IPS DF 4.7 (cell line): ENCODE results near the gene ZNF423.

Source experiments
- DNase-seq: peaks from one replicate; pipeline ENCODE4 v3.0.0-alpha.2; 2013; ENCODE audit warnings: low spot score; ENCODE audit errors: extremely low read depth

ZNF423 gene

DNA sequence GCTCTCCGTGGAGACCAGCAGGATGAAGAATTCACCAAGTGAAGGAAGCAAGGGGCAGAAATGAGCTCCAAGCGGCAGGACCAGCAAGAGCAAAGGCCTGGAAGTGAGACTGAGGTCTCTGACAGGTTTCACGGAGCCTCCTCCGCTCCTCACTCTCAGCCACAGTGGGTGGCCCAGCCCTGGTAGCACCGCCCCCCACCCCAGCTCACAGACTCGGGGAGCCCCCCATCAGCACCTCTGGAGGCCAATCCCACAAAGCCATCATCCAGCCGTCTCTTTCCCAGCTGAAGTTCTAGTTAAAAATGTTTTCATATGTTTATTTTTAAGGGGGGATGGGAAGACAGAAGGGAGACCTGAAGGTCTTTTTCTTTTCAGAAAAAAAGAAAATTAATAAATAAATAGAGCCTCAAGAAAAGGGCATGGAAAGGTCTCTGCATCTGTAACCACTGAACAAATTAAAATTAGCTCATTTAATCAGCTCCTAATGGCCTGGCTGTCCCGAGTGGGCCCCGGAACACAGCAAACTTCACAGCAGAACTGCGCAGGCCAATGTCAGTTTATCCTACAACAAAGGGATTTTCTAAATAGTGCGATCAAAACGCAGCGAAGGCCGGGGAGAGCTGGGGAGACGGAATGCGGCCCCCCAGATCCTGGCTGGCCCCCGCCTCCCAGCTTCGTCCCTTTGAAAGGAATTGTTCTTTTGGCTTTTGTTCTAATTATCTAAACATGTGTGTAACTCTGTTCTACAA is 190.3 kb downstream of the ZNF423 start:
- DNase-seq, result no peak

- no peak for DNase-seq
Observed at GRCh38 chr16:49664221-49665215, 191.4 kb downstream of the ZNF423 start.

DNA sequence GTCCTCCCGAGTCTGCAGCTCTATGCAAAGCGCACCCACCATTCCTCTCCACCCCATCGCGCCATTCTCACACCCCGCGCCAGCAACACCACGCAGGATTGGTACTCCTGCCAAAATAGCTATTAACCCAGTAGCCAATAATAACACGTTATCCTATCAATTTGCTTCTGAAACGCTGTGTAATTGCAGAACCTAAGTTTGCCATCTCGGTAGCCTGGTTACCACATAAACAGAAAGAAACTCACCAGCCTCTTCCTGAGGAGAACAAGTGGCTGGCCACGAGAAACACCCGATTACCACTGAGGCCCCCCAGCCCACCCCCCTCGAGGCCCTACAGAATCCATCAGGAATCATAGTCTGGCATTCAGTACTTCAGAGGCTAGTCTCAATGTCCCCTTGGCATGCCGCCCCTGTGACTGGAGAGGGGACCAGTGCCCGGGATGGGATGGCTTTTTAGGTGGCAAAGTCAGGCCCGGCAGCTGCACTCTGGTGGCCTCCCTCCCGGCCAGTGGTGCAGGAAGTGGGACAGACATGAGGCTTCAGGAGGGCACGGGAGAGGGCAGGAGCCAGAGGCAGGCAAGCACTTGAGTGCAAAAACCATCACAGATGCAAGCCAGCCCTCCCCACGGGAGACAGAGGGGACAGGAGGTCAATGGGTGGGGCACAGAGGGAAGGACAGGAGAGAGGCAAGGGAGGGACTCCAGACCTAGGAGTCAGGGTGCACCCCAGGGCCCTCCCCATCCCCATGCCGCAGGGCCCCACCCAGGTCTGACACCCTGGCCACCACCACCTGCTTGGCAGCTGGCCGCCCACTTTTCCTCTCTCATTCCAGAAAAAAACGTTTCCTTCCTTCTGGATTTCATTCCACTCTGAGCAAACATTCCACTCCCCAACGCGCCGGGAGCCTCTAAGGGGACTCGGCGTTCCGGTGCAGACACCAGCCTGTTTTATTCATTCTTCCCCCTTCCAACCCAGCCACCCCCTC is 192.5 kb downstream of the ZNF423 start:
- no peak for DNase-seq

GRCh38 chr16:49662569-49662968 is 193.3 kb downstream of the ZNF423 start:
- DNase-seq, result no peak

DNA sequence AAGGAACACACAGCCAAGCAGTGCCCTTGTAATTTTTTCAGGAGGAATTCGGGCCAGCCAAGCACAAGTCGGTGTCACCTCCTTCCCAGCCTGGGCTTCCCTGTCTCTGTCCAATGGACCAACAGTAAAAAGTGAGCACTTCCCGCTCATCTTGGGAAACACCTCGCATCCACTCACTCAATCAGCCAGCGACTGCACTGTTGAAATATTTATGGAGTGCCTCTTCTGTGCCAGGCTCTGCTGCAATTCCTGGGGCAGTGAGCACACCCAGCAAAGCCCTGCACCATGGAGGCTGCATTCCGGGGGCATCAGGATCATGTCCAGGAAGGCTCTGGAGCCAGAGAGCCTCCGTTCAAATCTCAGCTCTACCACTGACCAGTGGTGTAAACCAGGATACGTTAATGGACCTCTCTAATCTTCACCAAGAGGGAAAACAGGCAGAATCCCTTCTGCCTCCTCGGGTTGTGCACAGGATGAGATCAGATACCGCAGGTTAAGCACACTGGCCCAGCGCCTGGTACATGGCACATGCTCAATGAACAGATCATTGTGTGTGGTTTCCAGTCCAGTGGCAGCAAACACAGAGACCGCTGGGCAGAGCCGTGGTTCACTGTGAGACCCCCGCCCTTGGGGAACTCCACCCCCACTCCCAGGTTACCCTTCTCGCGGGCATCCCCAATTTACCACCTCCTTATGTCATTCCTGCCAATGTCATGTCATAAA is 194.3 kb downstream of the ZNF423 start:
- DNase-seq, result no peak

- DNase-seq, result no peak
Observed at GRCh38 chr16:49660626-49661025, 195.3 kb downstream of the ZNF423 start.

GRCh38 chr16:49659356-49659755 is 196.6 kb downstream of the ZNF423 start:
- no peak for DNase-seq

DNA sequence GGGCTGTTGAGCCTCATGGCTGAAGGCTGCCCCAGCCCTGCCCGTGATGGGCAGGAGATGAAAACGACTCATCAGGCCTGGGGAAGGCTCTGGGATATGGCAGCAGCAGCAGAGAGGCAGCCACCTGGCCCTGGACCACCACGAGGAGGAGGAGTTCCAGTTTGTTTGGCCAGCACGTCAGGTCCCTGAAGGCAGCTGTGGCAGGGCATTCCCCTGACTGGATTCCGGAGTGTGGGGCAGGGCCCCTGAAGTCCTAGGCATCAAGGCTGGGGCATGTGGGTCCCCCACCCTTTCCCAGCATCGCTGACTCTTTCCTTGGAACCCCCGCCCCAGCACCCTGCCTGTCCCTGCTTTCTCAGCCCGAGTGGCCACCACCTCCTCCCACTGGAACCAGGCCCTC is 197.4 kb downstream of the ZNF423 start:
- DNase-seq, result no peak

DNA sequence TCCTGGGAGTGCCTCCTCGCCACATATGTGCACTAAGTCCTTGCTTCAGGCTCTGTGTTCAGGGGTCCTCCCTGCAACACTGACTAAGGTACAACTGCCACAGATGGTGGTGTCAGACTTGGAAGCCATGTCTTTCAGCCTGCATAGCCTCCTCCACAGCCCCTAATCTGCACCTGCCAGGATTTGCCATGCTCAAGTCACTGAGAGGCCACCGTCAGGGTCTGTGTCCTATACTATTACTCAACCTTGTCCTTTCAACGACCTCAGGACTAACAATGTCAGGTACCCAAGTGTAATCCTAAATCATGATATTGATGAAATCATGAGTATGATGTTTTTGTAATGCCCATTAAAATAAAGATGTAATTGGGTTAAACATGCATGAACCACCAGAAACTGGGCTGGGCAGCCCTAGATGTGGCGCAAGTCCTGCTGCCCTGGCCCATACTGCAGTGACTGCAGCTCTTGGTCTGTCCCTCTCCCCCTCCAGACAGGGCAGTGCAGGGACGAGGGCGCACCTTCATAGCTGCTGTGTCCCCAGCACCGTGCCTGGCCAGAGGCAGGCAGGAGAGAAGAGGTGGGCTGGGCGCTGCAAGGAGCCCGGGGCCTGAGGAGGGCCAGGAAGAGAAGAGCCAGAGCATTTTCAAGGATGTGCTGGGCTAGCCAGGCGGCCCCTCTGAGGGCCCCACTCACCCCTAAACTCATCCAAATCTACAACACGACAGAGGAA is 198.0 kb downstream of the ZNF423 start:
- DNase-seq, result no peak

GRCh38 chr16:49654425-49654824 is 201.5 kb downstream of the ZNF423 start:
- no peak for DNase-seq

- no peak for DNase-seq
Observed at GRCh38 chr16:49653577-49653976, 202.3 kb downstream of the ZNF423 start.

GRCh38 chr16:49653173-49653570 is 202.7 kb downstream of the ZNF423 start:
- no peak for DNase-seq

- DNase-seq, result no peak
Observed at GRCh38 chr16:49652456-49653172, 203.3 kb downstream of the ZNF423 start.

DNA sequence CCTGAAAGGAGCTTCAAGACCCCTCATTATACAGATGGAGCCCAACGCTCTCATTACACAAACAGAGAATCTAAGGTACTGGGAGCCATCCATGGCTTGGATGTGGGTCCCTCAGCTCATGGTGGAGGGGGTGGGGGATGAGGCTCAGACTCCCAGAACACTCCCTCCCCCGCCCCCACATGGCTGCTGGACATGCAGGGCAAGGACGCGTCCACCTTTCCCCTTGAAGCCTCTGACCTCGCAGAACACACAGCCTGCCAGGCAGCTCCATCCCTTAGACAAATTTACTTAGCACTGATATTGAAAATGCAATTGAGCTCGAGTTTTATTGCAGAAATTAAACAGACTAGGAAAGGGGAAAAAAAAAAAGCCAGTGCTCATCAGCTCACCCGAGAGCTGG is 203.9 kb downstream of the ZNF423 start:
- no peak for DNase-seq

DNA sequence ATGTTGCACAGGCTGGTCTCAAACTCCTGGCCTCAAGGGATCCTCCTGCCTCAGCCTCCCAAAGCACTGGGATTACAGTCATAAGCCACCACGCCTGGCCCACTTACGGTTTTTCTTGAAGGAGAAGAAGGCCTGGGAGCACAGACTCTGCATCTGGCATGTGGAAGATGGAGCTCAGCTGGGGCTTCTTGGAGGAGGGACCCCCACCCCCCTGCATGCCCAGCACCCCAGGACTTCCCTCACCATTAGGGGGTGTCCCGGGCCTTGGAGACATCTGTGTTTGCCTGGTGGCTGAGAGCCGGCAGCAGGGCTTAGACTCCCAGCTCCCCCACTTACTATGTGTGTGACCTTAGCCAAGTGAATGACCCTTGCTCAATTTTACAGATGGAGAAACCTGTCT is 204.7 kb downstream of the ZNF423 start:
- no peak for DNase-seq

DNA sequence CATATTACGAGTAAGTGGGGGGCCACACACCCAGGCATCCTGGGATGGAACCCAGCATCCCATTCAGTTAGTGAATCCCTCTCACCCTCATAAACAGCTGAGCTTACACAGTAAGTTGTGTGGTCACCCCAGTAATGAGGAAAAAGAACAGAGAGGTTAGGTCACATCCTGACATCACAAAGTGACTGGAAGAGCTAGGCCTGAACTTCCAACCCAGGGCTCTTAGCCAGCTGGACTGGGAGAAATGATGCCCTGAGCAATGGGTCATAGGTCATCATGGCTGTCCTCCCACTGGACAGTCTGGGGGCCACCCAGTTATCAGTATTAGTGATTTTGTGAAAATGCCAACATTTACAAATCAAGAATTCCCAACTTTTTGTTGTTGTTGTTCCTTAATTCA is 205.3 kb downstream of the ZNF423 start:
- no peak for DNase-seq

- DNase-seq, result no peak
Observed at GRCh38 chr16:49649013-49649765, 206.7 kb downstream of the ZNF423 start.

GRCh38 chr16:49647673-49648072 is 208.2 kb downstream of the ZNF423 start:
- DNase-seq, result no peak

- no peak for DNase-seq
Observed at GRCh38 chr16:49645263-49645662, 210.6 kb downstream of the ZNF423 start.
